Progenitor cell of endocrine pancreas (in vitro differentiated cells): ENCODE data around the gene CST9. TPM values are rescaled to one million over a fixed set of nuclear protein-coding genes. Genes with fewer than 3 reads are reported as not detected.
A peak's percentile ranks its signal among the peaks of the same experiment; 100 is the strongest.
"Not testable (repeated sequence)": the region's sequence is repeated elsewhere in the genome, so short reads cannot be mapped to it uniquely, and the experiment has no call there.

Experiments used
- DNase-seq: peaks from one replicate; pipeline ENCODE4 v3.0.0; 2021; ENCODE audit warnings: low spot score; ENCODE audit not compliant: unreplicated experiment
- H3K27ac Mint-ChIP-seq: 2 replicates; pipeline ENCODE4 v1.8.0; 2021; ENCODE audit warnings: mild to moderate bottlenecking, moderate library complexity, mixed read lengths
- H3K27me3 Mint-ChIP-seq: 2 replicates; pipeline ENCODE4 v1.8.0; 2021; ENCODE audit warnings: mixed read lengths
- H3K36me3 Mint-ChIP-seq: 2 replicates; pipeline ENCODE4 v1.8.0; 2022; ENCODE audit warnings: mixed read lengths; ENCODE audit not compliant: insufficient read depth
- H3K4me1 Mint-ChIP-seq: 2 replicates; pipeline ENCODE4 v1.8.0; 2021; ENCODE audit warnings: low read depth, mixed read lengths
- H3K4me3 Mint-ChIP-seq: 2 replicates; pipeline ENCODE4 v1.8.0; 2021; ENCODE audit warnings: low read depth, mild to moderate bottlenecking, moderate library complexity, mixed read lengths
- H3K9me3 Mint-ChIP-seq: 2 replicates; pipeline ENCODE4 v1.8.0; 2021; ENCODE audit warnings: low read depth, mixed read lengths
- CTCF ChIP-seq: fragments of 200-600 bp; sonication (generic); IDR thresholded peaks from one replicate; pipeline ENCODE4 v1.5.0; 2021; ENCODE audit warnings: antibody characterized with exemption, mild to moderate bottlenecking; ENCODE audit not compliant: unreplicated experiment
- total RNA-seq: library from RNA; stranded (reverse); gene quantifications from 2 replicates; pipeline ENCODE4 v1.2.1, GENCODE V29; 2021

CST9 gene
- total RNA-seq, 1 donor from 2014 or later = not detected

GRCh38 chr20:23626040-23626620 is 20.4 kb upstream of the CST9 start:
- no peaks in the 10 kb centered on the region for H3K9me3 Mint-ChIP-seq
- H3K4me1 Mint-ChIP-seq = peaks cover 4% of the 10 kb centered on the region
- TF ChIP-seq CTCF = no peak
- H3K27me3 Mint-ChIP-seq = no peaks in the 10 kb centered on the region
- no peak overlapping the region for H3K4me3 Mint-ChIP-seq
- no peak for DNase-seq
- peaks cover 1% of the 10 kb centered on the region for H3K36me3 Mint-ChIP-seq
- H3K27ac Mint-ChIP-seq = no peak overlapping the region

GRCh38 chr20:23625236-23625964 is 19.7 kb upstream of the CST9 start:
- TF ChIP-seq CTCF = no peak
- Mint-ChIP-seq H3K4me1 (peaks cover 8% of the 10 kb centered on the region), H3K27ac (no peak overlapping the region), H3K27me3 (no peaks in the 10 kb centered on the region), H3K4me3 (no peak overlapping the region), H3K36me3 (peaks cover 1% of the 10 kb centered on the region), H3K9me3 (no peaks in the 10 kb centered on the region)
- no peak for DNase-seq

- Mint-ChIP-seq H3K27me3 (no peaks in the 10 kb centered on the region), H3K36me3 (peaks cover 1% of the 10 kb centered on the region)
Measured at GRCh38 chr20:23624324-23624691, 18.6 kb upstream of the CST9 start.

GRCh38 chr20:23623666-23624323 is 18.1 kb upstream of the CST9 start:
- Mint-ChIP-seq H3K27me3 (no peaks in the 10 kb centered on the region), H3K36me3 (peaks cover 1% of the 10 kb centered on the region), H3K4me1 (peaks cover 8% of the 10 kb centered on the region), H3K27ac (no peak overlapping the region), H3K4me3 (no peak overlapping the region), H3K9me3 (no peaks in the 10 kb centered on the region)
- TF ChIP-seq CTCF = no peak
- DNase-seq = no peak

More at GRCh38 chr20:23624324-23624691, 18.6 kb upstream of the CST9 start:
- no peak for DNase-seq
- Mint-ChIP-seq H3K4me1 (peaks cover 8% of the 10 kb centered on the region), H3K9me3 (no peaks in the 10 kb centered on the region), H3K4me3 (no peak overlapping the region), H3K27ac (no peak overlapping the region)
- no peak for TF ChIP-seq CTCF

GRCh38 chr20:23622839-23623343 is 17.2 kb upstream of the CST9 start:
- no peaks in the 10 kb centered on the region for H3K27me3 Mint-ChIP-seq
- H3K36me3 Mint-ChIP-seq = peaks cover 1% of the 10 kb centered on the region
- peaks cover 8% of the 10 kb centered on the region for H3K4me1 Mint-ChIP-seq
- H3K9me3 Mint-ChIP-seq = peaks cover 3% of the 10 kb centered on the region
- no peak overlapping the region for H3K4me3 Mint-ChIP-seq
- no peak for TF ChIP-seq CTCF
- H3K27ac Mint-ChIP-seq = no peak overlapping the region
- no peak for DNase-seq

- not testable (repeated sequence) for DNase-seq, H3K27me3 Mint-ChIP-seq, H3K4me3 Mint-ChIP-seq, H3K36me3 Mint-ChIP-seq, H3K9me3 Mint-ChIP-seq, H3K4me1 Mint-ChIP-seq, H3K27ac Mint-ChIP-seq
Measured at GRCh38 chr20:23622401-23622800, 16.7 kb upstream of the CST9 start.

GRCh38 chr20:23620670-23621386 is 15.1 kb upstream of the CST9 start:
- H3K4me3 Mint-ChIP-seq, H3K36me3 Mint-ChIP-seq: not testable (repeated sequence)

More at GRCh38 chr20:23620670-23621386, 15.1 kb upstream of the CST9 start:
- not testable (repeated sequence) for H3K9me3 Mint-ChIP-seq, DNase-seq, H3K4me1 Mint-ChIP-seq, H3K27me3 Mint-ChIP-seq
- H3K27ac Mint-ChIP-seq = peak overlapping the region; percentile 38
